PC-3 (cell line): ENCODE results near the gene LSM12. TPM values are rescaled to one million over a fixed set of nuclear protein-coding genes. Genes with fewer than 3 reads are reported as not detected.
A peak's percentile ranks its signal among the peaks of the same experiment; 100 is the strongest.
"Not testable (repeated sequence)": the region's sequence is repeated elsewhere in the genome, so short reads cannot be mapped to it uniquely, and the experiment has no call there.

ENCODE experiments used
- ATAC-seq: fragments of 200-7000 bp; cut with Tn5 transposase; 2 replicates; pipeline ENCODE4 v1.9.1; 2020; ENCODE audit warnings: mild to moderate bottlenecking, moderate library complexity
- BruUV-seq: library from RNA; stranded (reverse); fragments of 400-500 nt; replicated peaks from 2 replicates; lab custom pipeline; 2021; lab: Mats Ljungman, UMichigan
- CTCF ChIA-PET: fragments of 300-600 bp; sonication (Branson Sonifier 250); formaldehyde crosslinking; loops from one replicate; lab custom pipeline; 2022; ENCODE audit warnings: antibody characterized with exemption; lab: Charles Lee
- POLR2A ChIA-PET: fragments of 300-600 bp; sonication (Branson Sonifier 250); formaldehyde crosslinking; loops from one replicate; lab custom pipeline; 2022; ENCODE audit warnings: antibody characterized with exemption; ENCODE audit not compliant: unreplicated experiment; lab: Charles Lee
- DNase-seq: peaks from one replicate; pipeline ENCODE4 v3.0.0-alpha.2; 2015
- H2AFZ ChIP-seq: fragments of 300-600 bp; sonication (generic); 2 replicates; pipeline ENCODE4 v1.6.0; 2016; ENCODE audit warnings: antibody characterized with exemption, low read length
- H3F3A ChIP-seq: fragments of 300-600 bp; sonication (generic); one replicate; pipeline ENCODE4 v1.6.0; 2017; ENCODE audit warnings: antibody characterized with exemption, low read length, control low read depth, mild to moderate bottlenecking; ENCODE audit not compliant: unreplicated experiment
- H3K27ac ChIP-seq: fragments of 300-600 bp; sonication (generic); 2 replicates; pipeline ENCODE4 v1.5.1; 2016; ENCODE audit warnings: mild to moderate bottlenecking, low read length
- H3K27me3 ChIP-seq: fragments of 300-600 bp; sonication (generic); 2 replicates; pipeline ENCODE4 v1.6.1; 2016; ENCODE audit warnings: low read length, mixed read lengths
- H3K36me3 ChIP-seq: fragments of 300-600 bp; sonication (generic); 2 replicates; pipeline ENCODE4 v1.6.1; 2016; ENCODE audit warnings: low read depth, mixed run types, low read length, mixed read lengths
- H3K4me1 ChIP-seq: fragments of 300-600 bp; sonication (generic); 2 replicates; pipeline ENCODE4 v1.5.1; 2016; ENCODE audit warnings: low read length; ENCODE audit not compliant: insufficient read depth
- H3K4me2 ChIP-seq: fragments of 300-600 bp; sonication (generic); 2 replicates; pipeline ENCODE4 v1.6.0; 2016; ENCODE audit warnings: low read length
- H3K4me3 ChIP-seq: fragments of 300-600 bp; sonication (generic); 2 replicates; pipeline ENCODE4 v1.5.1; 2016; ENCODE audit warnings: mild to moderate bottlenecking, low read length, mixed read lengths
- H3K79me2 ChIP-seq: fragments of 300-600 bp; sonication (generic); 2 replicates; pipeline ENCODE4 v1.6.1; 2017; ENCODE audit warnings: low read length, mixed read lengths
- H3K9ac ChIP-seq: fragments of 300-600 bp; sonication (generic); 2 replicates; pipeline ENCODE4 v1.6.0; 2016; ENCODE audit warnings: mild to moderate bottlenecking, low read length
- H3K9me2 ChIP-seq: fragments of 300-600 bp; sonication (generic); replicated peaks from 2 replicates; pipeline ENCODE4 v1.6.1; 2016; ENCODE audit warnings: mixed run types, low read length, mixed read lengths
- H3K9me3 ChIP-seq: fragments of 300-600 bp; sonication (generic); 2 replicates; pipeline ENCODE4 v1.6.1; 2016; ENCODE audit warnings: low read length, mixed read lengths
- H4K20me1 ChIP-seq: fragments of 300-600 bp; sonication (generic); 2 replicates; pipeline ENCODE4 v1.6.1; 2016; ENCODE audit warnings: low read length, mixed read lengths
- CTCF ChIP-seq: fragments of 300-600 bp; sonication (generic); conservative IDR thresholded peaks from 2 replicates; pipeline ENCODE4 v1.5.1; 2017; ENCODE audit warnings: antibody characterized with exemption, low read depth, mild to moderate bottlenecking, low read length
- EZH2 ChIP-seq: fragments of 300-600 bp; sonication (generic); IDR thresholded peaks from one replicate; pipeline ENCODE4 v1.6.1; 2017; ENCODE audit warnings: antibody characterized with exemption, mild to moderate bottlenecking, low read length; ENCODE audit not compliant: unreplicated experiment
- EZH2phosphoT487 ChIP-seq: fragments of 300-600 bp; sonication (generic); IDR thresholded peaks from 2 replicates; pipeline ENCODE4 v1.6.1; 2018; ENCODE audit warnings: mild to moderate bottlenecking, antibody characterized with exemption, low read length, borderline replicate concordance
- intact Hi-C: fragments of 100-400 bp; cut with micrococcal nuclease; formaldehyde crosslinking; loops from 2 replicates; pipeline ENCODE4 v1.9.0; 2023
- total RNA-seq: library from RNA; depleted of rRNA; stranded (reverse); fragments of >200 nt; gene quantifications from 2 replicates; pipeline ENCODE4 v1.2.3, GENCODE V29; 2014

The LSM12 gene
- total RNA-seq, 1 experiment from 2014 or later, result 118 TPM

- H3K4me3 ChIP-seq, result no peak overlapping the region
- no peak overlapping the region for H3K27ac ChIP-seq
- H3K79me2 ChIP-seq, result no peaks in the 10 kb centered on the region
- H2AFZ ChIP-seq, result no peak overlapping the region
- no peaks in the 10 kb centered on the region for H3F3A ChIP-seq
- ChIA-PET CTCF (no interaction called here), POLR2A (no interaction called here)
- no peak for DNase-seq
- ATAC-seq, result no peak
- no peak overlapping the region for H3K9ac ChIP-seq
- no peaks in the 10 kb centered on the region for H3K9me2 ChIP-seq
- H3K4me1 ChIP-seq, result no peaks in the 10 kb centered on the region
- H4K20me1 ChIP-seq, result no peaks in the 10 kb centered on the region
- intact Hi-C loops, result no loop called here
- no peaks in the 10 kb centered on the region for H3K27me3 ChIP-seq
- TF ChIP-seq CTCF (no peak), EZH2 (no peak), EZH2phosphoT487 (no peak)
- no TSS peak for BruUV-seq
- no peaks in the 10 kb centered on the region for H3K9me3 ChIP-seq
- H3K36me3 ChIP-seq, result no peaks in the 10 kb centered on the region
- no peak overlapping the region for H3K4me2 ChIP-seq
Observed at GRCh38 chr17:44102849-44103622, 36.6 kb upstream of the LSM12 start.

- H2AFZ ChIP-seq, H3K4me2 ChIP-seq, H3K9me2 ChIP-seq, POLR2A ChIA-PET, H3F3A ChIP-seq, H4K20me1 ChIP-seq, H3K79me2 ChIP-seq, intact Hi-C loops, ATAC-seq, H3K36me3 ChIP-seq, H3K9me3 ChIP-seq, H3K27ac ChIP-seq, H3K4me3 ChIP-seq, BruUV-seq, H3K27me3 ChIP-seq, DNase-seq, H3K9ac ChIP-seq, H3K4me1 ChIP-seq: not testable (repeated sequence)
- CTCF ChIA-PET, result interaction anchor here (0.6 kb wide), 1 partner anchor 158 kb away, joined by 4 read pairs; no protein-coding TSS in a partner anchor
Observed at GRCh38 chr17:44101858-44102257, 35.4 kb upstream of the LSM12 start.

GRCh38 chr17:44097110-44097958 is 30.9 kb upstream of the LSM12 start:
- Histone ChIP-seq H3F3A (no peaks in the 10 kb centered on the region), H3K9me2 (no peaks in the 10 kb centered on the region), H3K27ac (no peak overlapping the region), H3K27me3 (no peaks in the 10 kb centered on the region), H3K4me2 (no peak overlapping the region), H3K4me1 (peaks cover 14% of the 10 kb centered on the region), H3K79me2 (no peaks in the 10 kb centered on the region), H3K9me3 (no peaks in the 10 kb centered on the region), H3K4me3 (no peak overlapping the region), H3K9ac (no peak overlapping the region), H4K20me1 (no peaks in the 10 kb centered on the region), H3K36me3 (no peaks in the 10 kb centered on the region), H2AFZ (no peak overlapping the region)
- ATAC-seq (no peak), DNase-seq (peak; percentile 22)
- intact Hi-C loops, result no loop called here
- TF ChIP-seq EZH2phosphoT487 (no peak), CTCF (no peak), EZH2 (no peak)
- CTCF ChIA-PET, result no interaction called here
- no TSS peak for BruUV-seq
- POLR2A ChIA-PET, result no interaction called here
